Cortex of kidney (tissue), 1 donor: ENCODE data around the gene RAB22A.
"Not testable (repeated sequence)": the region's sequence is repeated elsewhere in the genome, so short reads cannot be mapped to it uniquely, and the experiment has no call there.

Experiments
- DNase-seq: peaks from one replicate; lab custom pipeline; 2025; lab: John Stamatoyannopoulos, UW

Gene RAB22A

GRCh38 chr20:58388882-58389323, 79.4 kb downstream of the RAB22A start, which contains the start of gene VAPB:
TSS of gene VAPB (plus strand) at chr20:58389229. CDS start at chr20:58389460, 231 bp downstream.
- DNase-seq, result peak; percentile 93

DNA sequence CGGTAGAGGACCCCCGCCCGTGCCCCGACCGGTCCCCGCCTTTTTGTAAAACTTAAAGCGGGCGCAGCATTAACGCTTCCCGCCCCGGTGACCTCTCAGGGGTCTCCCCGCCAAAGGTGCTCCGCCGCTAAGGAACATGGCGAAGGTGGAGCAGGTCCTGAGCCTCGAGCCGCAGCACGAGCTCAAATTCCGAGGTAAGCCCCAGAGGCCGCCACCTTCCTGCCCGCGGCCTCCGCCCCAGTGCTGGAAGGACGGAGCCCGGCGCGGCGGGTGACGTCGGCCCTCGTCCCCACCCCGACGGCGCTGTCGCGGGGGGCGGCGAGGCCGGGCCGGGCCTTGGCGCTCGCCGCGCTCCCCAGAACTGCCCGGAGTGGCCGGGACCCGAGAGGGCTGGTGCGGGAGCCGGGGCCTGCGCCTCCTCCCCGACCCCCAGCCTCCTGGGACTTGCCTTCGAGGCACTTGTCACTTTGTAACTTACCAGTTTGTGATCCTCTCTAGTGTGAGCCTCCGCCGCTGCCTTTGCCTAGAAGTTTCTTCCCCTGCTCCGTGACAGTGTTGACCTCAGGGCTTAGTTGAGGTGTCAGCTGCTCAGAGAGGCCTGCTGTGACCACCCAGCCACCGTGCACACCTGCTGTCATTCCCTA, 79.9 kb downstream of the RAB22A start:
- DNase-seq, result no peak

- DNase-seq, result no peak
Observed at GRCh38 chr20:58389968-58390658, 80.6 kb downstream of the RAB22A start.

GRCh38 chr20:58390659-58391035, 81.1 kb downstream of the RAB22A start:
- no peak for DNase-seq

- no peak for DNase-seq
Observed at GRCh38 chr20:58392286-58392685, 82.8 kb downstream of the RAB22A start.

DNA sequence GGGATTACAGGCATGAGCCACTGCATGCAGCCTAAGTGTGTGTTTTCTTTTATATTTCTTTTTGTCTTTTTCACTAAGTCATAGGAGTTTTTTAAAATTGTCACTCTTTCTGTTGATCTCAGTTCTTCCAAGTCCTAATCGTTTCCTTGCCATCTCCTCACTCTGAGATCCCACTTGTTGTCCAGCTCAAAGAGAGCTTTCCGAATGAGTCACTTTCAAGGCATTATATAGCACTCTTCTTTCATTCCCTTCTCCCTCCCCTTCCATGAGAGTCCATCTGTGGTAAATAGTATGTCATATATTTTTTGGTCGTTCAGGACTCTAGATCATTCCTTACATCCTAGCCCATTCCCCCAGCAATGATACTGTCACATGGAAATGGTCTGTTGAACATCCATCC, 83.8 kb downstream of the RAB22A start:
- DNase-seq, result no peak

DNA sequence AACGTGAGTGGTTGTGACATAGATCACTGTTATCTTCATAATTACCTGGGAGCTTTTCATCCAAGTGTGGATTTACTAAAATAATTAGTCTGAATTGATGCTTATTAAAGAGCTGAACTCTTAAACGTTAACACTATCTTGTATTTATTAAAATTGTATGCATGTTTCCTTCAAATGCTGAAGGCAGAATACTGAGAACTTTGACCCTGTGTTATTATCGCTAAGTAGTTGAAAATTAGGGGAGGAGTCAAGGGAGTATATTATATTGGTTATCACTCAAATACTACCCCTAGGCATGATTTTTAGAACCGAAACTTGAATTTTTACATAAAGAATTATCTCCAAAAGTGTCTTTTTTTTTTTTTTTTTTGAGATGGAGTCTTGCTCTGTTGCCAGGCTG, 85.3 kb downstream of the RAB22A start:
- DNase-seq, result no peak

GRCh38 chr20:58395604-58396003, 86.1 kb downstream of the RAB22A start:
- no peak for DNase-seq

DNA sequence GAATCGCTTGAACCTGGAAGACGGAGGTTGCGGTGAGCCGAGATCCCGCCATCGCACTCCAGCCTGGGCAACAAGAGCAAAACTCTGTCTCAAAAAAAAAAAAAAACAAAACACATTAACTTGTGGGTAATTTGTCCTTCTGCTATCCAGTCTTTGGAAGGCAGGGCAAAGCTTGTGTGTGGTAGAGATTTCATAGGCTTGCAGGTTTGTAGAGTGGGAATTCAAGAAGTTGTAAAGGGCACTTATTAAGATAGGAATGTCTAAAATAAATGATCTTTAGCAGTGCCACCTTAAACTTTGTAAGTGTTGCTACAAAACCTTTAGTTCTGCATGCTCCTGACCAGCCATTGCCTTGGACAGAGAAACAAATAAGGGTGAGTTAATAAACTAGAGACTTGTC, 87.9 kb downstream of the RAB22A start:
- DNase-seq, result no peak

DNA sequence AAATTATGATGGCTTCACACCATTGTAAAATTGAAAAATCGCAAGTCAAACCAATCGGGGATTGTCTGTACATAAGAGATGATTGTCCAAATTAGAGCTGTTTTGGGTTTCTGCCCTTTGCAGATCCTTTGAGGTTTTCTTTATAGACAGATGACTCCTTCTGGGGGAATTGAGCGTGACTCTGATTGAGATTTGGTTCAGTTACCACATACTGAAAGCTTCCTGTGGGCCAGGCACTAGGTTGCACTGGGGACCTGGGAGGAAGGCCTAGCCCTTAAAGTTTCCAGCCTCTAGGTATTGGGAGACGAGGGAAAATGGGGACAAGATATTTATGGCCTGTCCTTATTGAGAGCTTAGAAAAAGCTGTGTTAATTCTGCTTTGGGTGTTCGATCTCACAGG, 88.7 kb downstream of the RAB22A start:
- DNase-seq, result no peak

GRCh38 chr20:58399926-58400325, 90.4 kb downstream of the RAB22A start:
- no peak for DNase-seq

GRCh38 chr20:58401162-58401561, 91.6 kb downstream of the RAB22A start:
- DNase-seq, result no peak

DNA sequence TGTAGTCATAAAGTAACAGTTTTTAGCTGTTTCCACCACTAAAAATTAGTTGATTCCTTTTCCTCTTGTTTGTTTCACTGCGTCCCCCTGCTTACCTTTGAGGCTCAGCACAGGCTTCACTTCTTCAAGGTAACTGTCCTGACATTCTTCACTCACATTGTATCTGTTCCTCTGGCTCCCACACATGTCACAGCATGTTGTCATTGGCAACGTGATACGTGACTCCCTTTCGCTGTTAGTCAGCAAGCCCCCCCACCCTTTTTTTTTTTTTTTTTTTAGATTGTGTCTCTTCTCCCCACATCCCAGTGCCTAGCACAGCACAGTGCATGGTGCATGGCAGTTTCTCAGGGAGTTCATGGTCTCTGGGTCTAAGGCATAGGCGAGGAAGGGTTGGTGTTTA, 92.8 kb downstream of the RAB22A start:
- no peak for DNase-seq

DNA sequence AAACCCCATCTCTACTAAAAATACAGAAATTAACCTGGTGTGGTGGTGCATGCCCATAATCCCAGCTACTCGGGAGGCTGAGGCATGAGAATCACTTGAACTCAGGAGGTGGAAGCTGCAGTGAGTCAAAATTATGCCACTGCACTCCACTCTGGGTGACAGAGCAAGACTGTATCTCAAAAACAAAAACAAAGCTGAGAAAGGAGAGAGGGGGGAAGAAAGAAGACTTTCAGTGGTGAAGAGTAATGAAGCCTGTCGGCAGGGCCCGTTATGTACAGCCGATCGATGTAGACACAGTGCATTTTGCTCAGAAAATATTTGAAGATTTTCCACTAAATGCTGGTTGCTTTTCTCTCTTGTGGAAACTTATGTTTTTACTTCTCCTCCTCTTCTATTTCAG, 93.3 kb downstream of the RAB22A start:
- no peak for DNase-seq

- no peak for DNase-seq
Observed at GRCh38 chr20:58403272-58403671, 93.8 kb downstream of the RAB22A start.

- DNase-seq, result no peak
Observed at GRCh38 chr20:58405504-58406291, 96.2 kb downstream of the RAB22A start.

GRCh38 chr20:58406422-58407001, 97.0 kb downstream of the RAB22A start:
- no peak for DNase-seq

GRCh38 chr20:58407201-58407873, 97.8 kb downstream of the RAB22A start:
- no peak for DNase-seq

GRCh38 chr20:58407966-58408557, 98.5 kb downstream of the RAB22A start:
- no peak for DNase-seq

DNA sequence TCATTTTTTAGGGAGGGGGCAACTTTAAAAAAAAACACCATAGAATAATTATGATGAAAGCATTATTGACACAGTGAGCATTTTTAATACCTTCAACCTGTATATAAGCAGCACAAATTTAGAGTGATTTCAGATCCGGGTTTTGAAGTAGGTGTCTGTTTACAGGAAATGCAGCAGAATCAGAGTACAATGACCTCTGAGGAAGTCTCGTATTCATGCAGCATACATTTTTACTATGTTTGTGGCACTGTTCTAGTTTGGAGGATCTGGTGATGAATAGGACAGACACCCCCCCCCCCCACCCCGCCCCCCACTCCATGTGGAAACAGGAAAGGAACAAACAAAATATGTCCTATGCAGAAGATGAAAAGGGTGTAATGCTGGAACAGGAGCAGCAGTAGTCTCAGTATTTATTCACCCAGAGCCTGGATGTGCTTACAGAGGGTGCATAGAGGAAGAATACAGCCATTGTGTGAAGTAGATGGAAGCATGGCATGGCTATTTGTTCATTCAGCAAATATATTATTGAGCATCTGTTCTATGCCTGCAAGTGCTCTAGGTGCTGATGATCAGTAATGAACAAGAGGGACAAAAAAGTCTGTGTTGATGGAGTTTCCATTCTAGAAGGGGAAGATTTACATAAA, 99.2 kb downstream of the RAB22A start:
- DNase-seq, result no peak

DNA sequence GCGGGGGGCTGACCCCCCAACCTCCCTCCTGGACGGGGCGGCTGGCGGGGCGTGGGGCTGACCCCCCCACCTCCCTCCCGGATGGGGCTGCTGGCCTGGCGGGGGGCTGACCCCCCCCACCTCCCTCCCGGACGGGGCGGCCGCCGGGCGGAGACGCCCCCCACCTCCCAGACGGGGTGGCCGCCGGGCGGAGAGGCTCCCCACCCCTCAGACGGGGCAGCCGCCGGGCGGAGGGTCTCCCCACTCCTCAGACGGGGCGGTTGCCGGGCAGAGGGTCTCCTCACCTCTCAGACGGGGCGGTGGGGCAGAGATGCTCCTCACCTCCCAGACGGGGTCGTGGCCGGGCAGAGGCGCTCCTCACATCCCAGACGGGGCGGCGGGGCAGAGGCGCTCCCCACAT, 104.7 kb downstream of the RAB22A start:
- not testable (repeated sequence) for DNase-seq
